Colonic mucosa (tissue), 4 donors: ENCODE data around the gene ERICH6. TPM values are rescaled to one million over a fixed set of nuclear protein-coding genes. Genes with fewer than 3 reads are reported as not detected.

ENCODE experiments used
- DNase-seq: peaks from one replicate; pipeline ENCODE4 v3.0.0-alpha.2; 2020
- H3K27ac ChIP-seq: fragments of 200-600 bp; one replicate; pipeline ENCODE4 v1.8.0; 2021
- H3K27me3 ChIP-seq: fragments of 200-600 bp; one replicate; pipeline ENCODE4 v1.8.0; 2021
- H3K36me3 ChIP-seq: fragments of 200-600 bp; one replicate; pipeline ENCODE4 v1.8.0; 2021
- H3K4me1 ChIP-seq: fragments of 200-600 bp; one replicate; pipeline ENCODE4 v1.8.0; 2021; ENCODE audit warnings: mild to moderate bottlenecking
- H3K4me3 ChIP-seq: fragments of 200-600 bp; one replicate; pipeline ENCODE4 v1.8.0; 2021
- H3K9ac ChIP-seq, 2 donors: one replicate each; pipeline ENCODE4 v1.7.0; 2013; ENCODE audit warnings: control low read depth in 2 of 2, low read depth in 2 of 2, low read length in 2 of 2
- H3K9me3 ChIP-seq: fragments of 200-600 bp; one replicate; pipeline ENCODE4 v1.8.0; 2021
- intact Hi-C: fragments of 100-400 bp; cut with DNase I; formaldehyde crosslinking; loops from one replicate; pipeline ENCODE4 v1.14.1; 2022
- total RNA-seq, 2 donors: library from RNA; stranded (reverse); fragmentation: NEBNext Ultra II Directional in 1 of 2; extraction: Animal tissue kit (Norgen Biotek cat#: 25700) in 1 of 2; gene quantifications; one replicate each; pipeline ENCODE4 v1.2.1, GENCODE V29; 2021
- TF ChIP-seq, protein P1 (sequence below): fragments of 200-600 bp; IDR thresholded peaks from one replicate; pipeline ENCODE4 v1.8.0; 2022; ENCODE audit warnings: antibody characterized with exemption, mild to moderate bottlenecking
- donor health status: healthy.
- donor health status: DM: no; HTN: no; CAD: no.
- donor health status: DM: no; HTN: no; CAD: no.

Gene ERICH6
- total RNA-seq, 2 donors from 2014 or later: not detected

DNA sequence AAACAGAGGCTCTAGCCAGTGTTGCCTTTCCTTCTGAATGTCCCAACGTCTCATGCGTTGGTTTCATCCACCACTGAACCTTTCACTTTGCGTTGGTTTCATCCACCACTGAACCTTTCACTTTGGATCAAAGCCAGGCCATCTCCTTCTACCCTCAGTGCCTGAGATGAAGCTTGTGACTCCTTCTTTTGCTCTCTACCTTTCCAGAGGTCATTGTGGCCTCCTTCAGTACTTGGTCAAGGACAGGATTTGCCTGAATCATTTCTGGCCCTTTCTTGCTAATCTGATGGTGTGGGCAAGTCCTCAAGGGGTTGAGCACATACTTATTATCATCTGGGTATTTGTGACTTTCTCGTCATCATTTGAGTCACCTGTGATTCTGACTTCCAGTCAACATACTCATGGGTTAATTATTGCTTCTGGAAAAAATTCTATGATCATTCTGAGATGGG is 50.6 kb downstream of the ERICH6 start:
- H3K9ac ChIP-seq: no peak overlapping the region
- H3K27ac ChIP-seq: no peak overlapping the region
- no peaks in the 10 kb centered on the region for H3K27me3 ChIP-seq
- no peaks in the 10 kb centered on the region for H3K9me3 ChIP-seq
- DNase-seq: no peak
- H3K4me1 ChIP-seq: no peaks in the 10 kb centered on the region
- H3K4me3 ChIP-seq: no peak overlapping the region
- intact Hi-C loops: no loop called here
- TF ChIP-seq, protein P1, sequence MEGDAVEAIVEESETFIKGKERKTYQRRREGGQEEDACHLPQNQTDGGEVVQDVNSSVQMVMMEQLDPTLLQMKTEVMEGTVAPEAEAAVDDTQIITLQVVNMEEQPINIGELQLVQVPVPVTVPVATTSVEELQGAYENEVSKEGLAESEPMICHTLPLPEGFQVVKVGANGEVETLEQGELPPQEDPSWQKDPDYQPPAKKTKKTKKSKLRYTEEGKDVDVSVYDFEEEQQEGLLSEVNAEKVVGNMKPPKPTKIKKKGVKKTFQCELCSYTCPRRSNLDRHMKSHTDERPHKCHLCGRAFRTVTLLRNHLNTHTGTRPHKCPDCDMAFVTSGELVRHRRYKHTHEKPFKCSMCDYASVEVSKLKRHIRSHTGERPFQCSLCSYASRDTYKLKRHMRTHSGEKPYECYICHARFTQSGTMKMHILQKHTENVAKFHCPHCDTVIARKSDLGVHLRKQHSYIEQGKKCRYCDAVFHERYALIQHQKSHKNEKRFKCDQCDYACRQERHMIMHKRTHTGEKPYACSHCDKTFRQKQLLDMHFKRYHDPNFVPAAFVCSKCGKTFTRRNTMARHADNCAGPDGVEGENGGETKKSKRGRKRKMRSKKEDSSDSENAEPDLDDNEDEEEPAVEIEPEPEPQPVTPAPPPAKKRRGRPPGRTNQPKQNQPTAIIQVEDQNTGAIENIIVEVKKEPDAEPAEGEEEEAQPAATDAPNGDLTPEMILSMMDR: no peak
- no peaks in the 10 kb centered on the region for H3K36me3 ChIP-seq

DNA sequence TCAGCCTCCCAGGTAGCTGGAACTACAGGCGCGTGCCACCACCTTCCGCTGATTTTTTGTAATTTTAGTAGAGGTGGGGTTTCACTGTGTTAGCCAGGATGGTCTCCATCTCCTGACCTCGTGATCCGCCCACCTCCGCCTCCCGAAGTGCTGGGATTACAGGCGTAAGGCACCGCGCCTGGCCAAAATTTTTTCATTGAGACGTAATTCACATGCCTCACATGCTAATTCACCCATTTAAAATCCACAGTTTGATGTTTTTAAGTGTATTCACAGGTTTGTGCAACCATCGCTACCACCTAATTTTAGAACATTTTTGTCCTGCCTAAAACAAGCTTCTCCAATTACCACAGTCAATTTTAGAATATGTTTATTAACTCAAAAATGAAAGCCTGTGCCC is 63.5 kb downstream of the ERICH6 start:
- H3K4me3 ChIP-seq: no peak overlapping the region
- no peak overlapping the region for H3K9ac ChIP-seq
- no peaks in the 10 kb centered on the region for H3K4me1 ChIP-seq
- intact Hi-C loops: no loop called here
- no peaks in the 10 kb centered on the region for H3K36me3 ChIP-seq
- H3K27ac ChIP-seq: no peak overlapping the region
- no peaks in the 10 kb centered on the region for H3K27me3 ChIP-seq
- no peaks in the 10 kb centered on the region for H3K9me3 ChIP-seq
- DNase-seq: no peak
- TF ChIP-seq, protein P1: no peak

DNA sequence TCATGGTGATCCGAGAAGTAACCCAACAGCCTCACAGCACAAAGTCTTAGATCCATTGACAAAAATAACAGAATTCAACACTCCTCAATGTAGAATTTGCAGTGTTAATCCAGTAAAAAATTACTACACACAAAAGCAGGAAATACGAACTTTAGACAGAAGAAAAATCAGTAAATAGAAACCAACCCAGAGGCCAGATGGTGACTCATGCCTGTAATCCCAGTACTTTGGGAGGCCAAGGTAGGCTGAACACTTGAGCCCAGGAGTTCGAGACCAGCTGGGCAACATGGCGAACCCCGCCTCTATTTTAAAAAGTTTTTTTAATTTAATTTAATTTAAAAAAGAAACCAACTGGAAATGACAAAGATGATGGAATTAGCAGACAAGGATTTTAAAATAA is 64.5 kb downstream of the ERICH6 start:
- no peak overlapping the region for H3K9ac ChIP-seq
- TF ChIP-seq, protein P1: no peak
- H3K9me3 ChIP-seq: no peaks in the 10 kb centered on the region
- H3K27ac ChIP-seq: no peak overlapping the region
- H3K36me3 ChIP-seq: no peaks in the 10 kb centered on the region
- intact Hi-C loops: no loop called here
- no peak overlapping the region for H3K4me3 ChIP-seq
- no peaks in the 10 kb centered on the region for H3K27me3 ChIP-seq
- H3K4me1 ChIP-seq: no peaks in the 10 kb centered on the region
- no peak for DNase-seq

DNA sequence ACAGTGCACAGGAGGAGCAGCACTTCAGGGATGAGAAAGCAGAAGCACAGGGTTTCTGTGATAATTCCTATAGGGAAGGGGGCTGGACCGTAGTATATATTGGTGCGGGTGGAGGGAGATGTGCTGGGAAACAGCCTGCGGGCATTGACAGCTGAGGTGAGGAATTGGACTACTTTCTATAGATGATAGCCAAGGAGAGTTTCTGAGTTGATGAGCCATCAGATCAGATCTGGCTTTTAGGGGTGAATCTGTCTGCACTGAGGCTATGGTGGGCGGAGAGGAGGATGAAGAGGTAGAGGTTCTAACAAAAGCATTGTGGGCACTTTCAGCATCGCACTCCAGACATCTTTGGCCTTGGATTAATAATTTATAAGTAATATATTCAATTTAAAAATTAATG is 67.5 kb downstream of the ERICH6 start:
- Histone ChIP-seq H3K27ac (no peak overlapping the region), H3K9me3 (no peaks in the 10 kb centered on the region), H3K4me1 (no peaks in the 10 kb centered on the region), H3K36me3 (no peaks in the 10 kb centered on the region), H3K4me3 (no peak overlapping the region), H3K9ac (no peak overlapping the region), H3K27me3 (no peaks in the 10 kb centered on the region)
- TF ChIP-seq, protein P1: no peak
- no peak for DNase-seq
- intact Hi-C loops: no loop called here

DNA sequence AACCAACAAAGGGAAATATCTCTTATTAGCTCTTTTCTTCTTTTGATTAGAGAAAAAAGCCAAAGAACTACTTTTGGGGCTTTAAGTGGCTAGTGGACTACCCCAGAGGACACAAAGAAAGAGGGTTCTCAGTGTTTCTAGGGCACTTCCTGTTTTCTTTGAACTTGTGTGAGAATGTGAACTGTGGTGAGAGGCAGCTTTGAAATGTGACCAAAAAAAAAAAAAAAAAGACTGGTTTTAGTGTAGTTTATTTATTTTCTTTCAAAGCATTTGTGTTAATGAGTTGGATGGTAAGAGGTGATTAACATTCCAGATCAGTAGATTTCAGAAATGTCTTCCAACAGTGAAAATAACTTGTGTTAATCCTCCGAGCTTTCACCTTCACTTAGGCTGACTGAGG is 68.2 kb downstream of the ERICH6 start:
- TF ChIP-seq, protein P1: no peak
- Histone ChIP-seq H3K9me3 (no peaks in the 10 kb centered on the region), H3K36me3 (no peaks in the 10 kb centered on the region), H3K27ac (no peak overlapping the region), H3K4me1 (no peaks in the 10 kb centered on the region), H3K27me3 (no peaks in the 10 kb centered on the region), H3K4me3 (no peak overlapping the region), H3K9ac (no peak overlapping the region)
- intact Hi-C loops: no loop called here
- DNase-seq: no peak

DNA sequence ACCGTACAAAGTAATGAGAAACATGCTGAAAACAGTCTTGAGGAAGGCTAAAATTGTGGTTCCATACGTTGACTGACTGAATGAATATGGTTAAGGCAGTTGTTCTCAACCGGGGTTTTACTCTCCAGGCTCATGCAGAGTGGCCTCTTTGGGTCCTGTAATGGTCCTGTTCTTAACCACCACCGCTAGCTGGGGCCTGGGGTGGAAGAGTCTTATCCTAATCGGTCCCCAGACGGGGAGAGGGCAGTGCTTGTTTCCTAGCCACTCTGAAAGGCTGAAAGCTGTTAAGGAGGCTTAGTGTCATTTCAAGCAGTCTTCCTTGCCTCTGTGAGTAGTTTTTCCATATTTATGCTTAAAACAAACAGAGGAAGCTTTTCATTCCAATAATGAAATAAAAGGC is 68.6 kb downstream of the ERICH6 start:
- Histone ChIP-seq H3K27me3 (no peaks in the 10 kb centered on the region), H3K9ac (no peak overlapping the region), H3K4me3 (no peak overlapping the region), H3K9me3 (no peaks in the 10 kb centered on the region), H3K36me3 (no peaks in the 10 kb centered on the region), H3K4me1 (no peaks in the 10 kb centered on the region), H3K27ac (no peak overlapping the region)
- intact Hi-C loops: no loop called here
- TF ChIP-seq, protein P1: no peak
- DNase-seq: no peak
